Measurements from ENCODE around the gene HLA-G. TPM values are rescaled to one million over a fixed set of nuclear protein-coding genes. Genes with fewer than 3 reads are reported as not detected.

Gene HLA-G
- total RNA-seq, 1 experiment from 2014 or later: not detected

GRCh38 chr6:29791786-29792122 is 35.9 kb upstream of the HLA-G start:
- Histone ChIP-seq H3K4me3 (replicated peaks in 1 of 2; ENCODE audit: low read depth in 1 of 2, low read length in 2 of 2) (no peak overlapping the region), H3K9me3 (ENCODE audit: control insufficient read depth in 1 of 2, insufficient read depth in 1 of 2, low read depth in 1 of 2, low read length in 2 of 2) (no peaks in the 10 kb centered on the region), H3K79me2 (ENCODE audit: insufficient read depth, low read length) (no peaks in the 10 kb centered on the region), H3K4me1 (ENCODE audit: control insufficient read depth in 1 of 2, insufficient read depth in 2 of 2, low read length in 2 of 2) (peaks cover 13 to 29% of the 10 kb centered on the region in 2 experiments), H3K4me2 (ENCODE audit: low read length) (peak overlapping the region; percentile 49), H3K27ac (ENCODE audit: low read depth, low read length) (no peak overlapping the region), H3K9me2 (ENCODE audit: insufficient read depth) (no peaks in the 10 kb centered on the region), H3K9ac (ENCODE audit: low read length) (peak overlapping the region; percentile 36), H3K27me3 (ENCODE audit: insufficient read depth, low read length) (no peaks in the 10 kb centered on the region), H3K36me3 (ENCODE audit: control insufficient read depth in 1 of 2, insufficient read depth in 2 of 2, low read length in 2 of 2) (no peaks in the 10 kb centered on the region), H2AFZ (ENCODE audit: low read depth, low read length, poor library complexity, severe bottlenecking) (no peak overlapping the region), H4K20me1 (ENCODE audit: insufficient read depth) (no peaks in the 10 kb centered on the region)
- TF ChIP-seq REST (IDR thresholded peaks at IDR 0.05; ENCODE audit: low read depth) (no peak), TCF7L2 (IDR thresholded peaks at IDR 0.05; ENCODE audit: borderline replicate concordance, extremely low read depth, insufficient read depth, insufficient read length) (no peak), CEBPB (IDR thresholded peaks at IDR 0.05; ENCODE audit: low read depth) (no peak), SP1 (IDR thresholded peaks at IDR 0.05; ENCODE audit: low read depth) (no peak), ZNF274 (IDR thresholded peaks at IDR 0.05; ENCODE audit: low read depth, low read length) (no peak)
- POLR2A ChIA-PET: no interaction called here
- CTCF ChIA-PET: no interaction called here
- ATAC-seq: no peak
- intact Hi-C loops (cut with micrococcal nuclease): no loop called here
- no TSS peak for BruUV-seq (replicated peaks)
- RAD21 ChIA-PET (ENCODE audit: low non-redundant PET in 1 of 2, low total read pairs in 2 of 2, uncharacterized antibody in 2 of 2, unreplicated experiment in 2 of 2): interaction anchor here in 1 of 2 experiments (0.5 kb wide), 1 partner anchor 45 kb away, joined by 3 read pairs; no protein-coding TSS in a partner anchor
- no peak for DNase-seq (ENCODE audit: low read depth, low spot score)

All from HCT116 (cell line).